ENCODE results near the gene OR5M11. TPM values are rescaled to one million over a fixed set of nuclear protein-coding genes. Genes with fewer than 3 reads are reported as not detected.

Gene OR5M11
- total and polyA plus RNA-seq, 12 donors: not detected

GRCh38 chr11:56545531-56545930 is 2.5 kb upstream of the OR5M11 start:
- Histone ChIP-seq H3K36me3 (no peaks in the 10 kb centered on the region), H3K4me3 (no peak overlapping the region), H3K9me3 (peaks cover 0 to 11% (median 0%) of the 10 kb centered on the region in 11 donors), H3K4me1 (no peaks in the 10 kb centered on the region), H3K27ac (no peak overlapping the region), H3K27me3 (no peaks in the 10 kb centered on the region)
- no peak for DNase-seq
- 85 to 87% methylated on average over 6 of the region's 6 CpGs for WGBS, 2 donors
- no peak for ATAC-seq
- intact Hi-C loops (cut with DNase I): no loop called here
- TF ChIP-seq CTCF (IDR thresholded peaks at IDR 0.05): no peak

- Histone ChIP-seq H3K4me1 (no peaks in the 10 kb centered on the region), H3K9me3 (peaks cover 0 to 11% (median 0%) of the 10 kb centered on the region in 11 donors), H3K4me3 (no peak overlapping the region), H3K27me3 (no peaks in the 10 kb centered on the region), H3K36me3 (no peaks in the 10 kb centered on the region), H3K27ac (no peak overlapping the region)
- DNase-seq (no peak), ATAC-seq (no peak)
- WGBS, 2 donors: 84 to 94% methylated on average over 1 of the region's 1 CpG
- intact Hi-C loops (cut with DNase I): no loop called here
- TF ChIP-seq CTCF (IDR thresholded peaks at IDR 0.05): no peak
These were observed 682 bp upstream of the OR5M11 start for GRCh38 chr11:56543739-56544138.

- H3K27me3 ChIP-seq: no peaks in the 10 kb centered on the region
- H3K4me3 ChIP-seq: no peak overlapping the region
- H3K4me1 ChIP-seq: no peaks in the 10 kb centered on the region
- H3K36me3 ChIP-seq: no peaks in the 10 kb centered on the region
- DNase-seq (no peak), ATAC-seq (no peak)
- intact Hi-C loops (cut with DNase I): no loop called here
- no peak for TF ChIP-seq CTCF (IDR thresholded peaks at IDR 0.05)
- no peak overlapping the region for H3K27ac ChIP-seq
- peaks cover 0 to 7% (median 0%) of the 10 kb centered on the region in 11 donors for H3K9me3 ChIP-seq
- WGBS, 2 donors: 70% methylated on average over 3 of the region's 3 CpGs
These were observed 9.9 kb downstream of the OR5M11 start for GRCh38 chr11:56533054-56533740.

- H3K27me3 ChIP-seq: no peaks in the 10 kb centered on the region
- no peaks in the 10 kb centered on the region for H3K4me1 ChIP-seq
- no peak overlapping the region for H3K4me3 ChIP-seq
- no peaks in the 10 kb centered on the region for H3K36me3 ChIP-seq
- intact Hi-C loops (cut with DNase I): no loop called here
- WGBS, 2 donors: 76 to 80% methylated on average over 2 of the region's 2 CpGs
- no peak overlapping the region for H3K27ac ChIP-seq
- H3K9me3 ChIP-seq: peaks cover 0 to 7% (median 0%) of the 10 kb centered on the region in 11 donors
- ATAC-seq: no peak
- no peak for DNase-seq
- no peak for TF ChIP-seq CTCF (IDR thresholded peaks at IDR 0.05)
These were observed 11.2 kb downstream of the OR5M11 start for GRCh38 chr11:56531856-56532255.
